ENCODE data around the gene RBFA. TPM values are rescaled to one million over a fixed set of nuclear protein-coding genes. Genes with fewer than 3 reads are reported as not detected.

Gene RBFA
- polyA plus RNA-seq, 3 donors: 4.0 to 14.7 (median 5.7) TPM

- Histone ChIP-seq H2AFZ (ENCODE audit: insufficient read depth, low read depth, low read length, poor library complexity, severe bottlenecking) (no peak overlapping the region), H3K9me3 (replicated peaks in 1 of 2; ENCODE audit: control insufficient read depth in 1 of 2, insufficient read depth in 1 of 2, low read length in 2 of 2) (peaks cover 22 to 29% of the 10 kb centered on the region in 2 donors), H4K20me1 (ENCODE audit: insufficient read depth, low read length) (no peaks in the 10 kb centered on the region), H3K9ac (ENCODE audit: insufficient read depth, low read length, poor library complexity, severe bottlenecking) (no peak overlapping the region), H3K4me2 (replicated peaks; ENCODE audit: extremely low read depth, low read length, poor library complexity, severe bottlenecking) (no peak overlapping the region), H3K4me1 (ENCODE audit: control insufficient read depth in 1 of 2, insufficient read depth in 2 of 2, low read length in 2 of 2) (no peaks in the 10 kb centered on the region), H3K4me3 (replicated peaks in 1 of 3; ENCODE audit: low read depth in 2 of 3, low read length in 3 of 3) (no peak overlapping the region), H3K79me2 (ENCODE audit: insufficient read depth, low read length) (no peaks in the 10 kb centered on the region), H3K36me3 (replicated peaks in 1 of 2; ENCODE audit: control insufficient read depth in 1 of 2, insufficient read depth in 2 of 2, low read length in 2 of 2) (peaks cover 11 to 22% of the 10 kb centered on the region in 2 donors), H3K27ac (ENCODE audit: low read depth in 1 of 2, low read length in 2 of 2) (no peak overlapping the region), H3K27me3 (ENCODE audit: control insufficient read depth in 2 of 2, insufficient read depth in 2 of 2, low read length in 2 of 2) (no peaks in the 10 kb centered on the region)
- H3K9me3 Mint-ChIP-seq: peaks cover 13 to 37% (median 18%) of the 10 kb centered on the region in 7 donors
- DNase-seq: no peak
- 96% methylated on average over 8 of the region's 10 CpGs for WGBS (ENCODE audit: insufficient coverage)
- H3K36me3 Mint-ChIP-seq: peaks cover 23 to 52% of the 10 kb centered on the region in 2 donors
- no peak overlapping the region for H3K4me3 Mint-ChIP-seq
- intact Hi-C loops (cut with micrococcal nuclease): loop anchor here in 1 of 2 donors (5.0 kb wide), 1 partner anchor 40 kb away; no protein-coding TSS in a partner anchor
- TF ChIP-seq, protein P1, sequence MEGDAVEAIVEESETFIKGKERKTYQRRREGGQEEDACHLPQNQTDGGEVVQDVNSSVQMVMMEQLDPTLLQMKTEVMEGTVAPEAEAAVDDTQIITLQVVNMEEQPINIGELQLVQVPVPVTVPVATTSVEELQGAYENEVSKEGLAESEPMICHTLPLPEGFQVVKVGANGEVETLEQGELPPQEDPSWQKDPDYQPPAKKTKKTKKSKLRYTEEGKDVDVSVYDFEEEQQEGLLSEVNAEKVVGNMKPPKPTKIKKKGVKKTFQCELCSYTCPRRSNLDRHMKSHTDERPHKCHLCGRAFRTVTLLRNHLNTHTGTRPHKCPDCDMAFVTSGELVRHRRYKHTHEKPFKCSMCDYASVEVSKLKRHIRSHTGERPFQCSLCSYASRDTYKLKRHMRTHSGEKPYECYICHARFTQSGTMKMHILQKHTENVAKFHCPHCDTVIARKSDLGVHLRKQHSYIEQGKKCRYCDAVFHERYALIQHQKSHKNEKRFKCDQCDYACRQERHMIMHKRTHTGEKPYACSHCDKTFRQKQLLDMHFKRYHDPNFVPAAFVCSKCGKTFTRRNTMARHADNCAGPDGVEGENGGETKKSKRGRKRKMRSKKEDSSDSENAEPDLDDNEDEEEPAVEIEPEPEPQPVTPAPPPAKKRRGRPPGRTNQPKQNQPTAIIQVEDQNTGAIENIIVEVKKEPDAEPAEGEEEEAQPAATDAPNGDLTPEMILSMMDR (IDR thresholded peaks at IDR 0.05): no peak
- H3K27ac Mint-ChIP-seq: peak overlapping the region in 1 of 7 donors; percentile 42
- peaks cover 0 to 2% (median 0%) of the 10 kb centered on the region in 3 donors for H3K27me3 Mint-ChIP-seq (ENCODE audit: low read depth in 3 of 3)
- H3K4me1 Mint-ChIP-seq: no peaks in the 10 kb centered on the region
Measured at GRCh38 chr18:80046961-80047541, 12.8 kb downstream of the RBFA start.

DNA sequence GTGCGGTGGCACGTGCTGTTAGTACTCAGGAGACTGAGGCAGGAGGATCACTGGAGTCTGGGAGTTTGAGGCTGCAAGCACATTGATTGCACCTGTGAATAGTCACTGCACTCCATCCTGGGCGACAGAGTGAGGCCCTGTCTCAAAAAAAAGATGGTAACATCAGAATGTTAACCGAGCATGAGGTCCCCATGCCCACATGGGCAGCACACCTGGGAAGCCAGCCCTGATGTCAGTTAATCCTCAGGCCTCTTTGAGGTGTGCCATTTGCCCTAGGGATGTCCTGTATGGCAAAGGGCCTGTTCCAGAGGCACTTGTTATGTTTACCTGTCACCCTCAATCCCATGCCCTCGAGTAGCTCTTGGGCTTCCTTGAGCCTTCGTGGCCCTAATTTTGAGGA is 16.6 kb downstream of the RBFA start:
- no peak overlapping the region for H3K27ac Mint-ChIP-seq
- Histone ChIP-seq H3K4me1 (ENCODE audit: control insufficient read depth in 1 of 2, insufficient read depth in 2 of 2, low read length in 2 of 2) (no peaks in the 10 kb centered on the region), H3K79me2 (ENCODE audit: insufficient read depth, low read length) (no peaks in the 10 kb centered on the region), H3K4me2 (replicated peaks; ENCODE audit: extremely low read depth, low read length, poor library complexity, severe bottlenecking) (no peak overlapping the region), H3K27ac (ENCODE audit: low read depth in 1 of 2, low read length in 2 of 2) (no peak overlapping the region), H3K9ac (ENCODE audit: insufficient read depth, low read length, poor library complexity, severe bottlenecking) (no peak overlapping the region), H3K9me3 (replicated peaks in 1 of 2; ENCODE audit: control insufficient read depth in 1 of 2, insufficient read depth in 1 of 2, low read length in 2 of 2) (peaks cover 38 to 55% of the 10 kb centered on the region in 2 donors), H4K20me1 (ENCODE audit: insufficient read depth, low read length) (no peaks in the 10 kb centered on the region), H2AFZ (ENCODE audit: insufficient read depth, low read depth, low read length, poor library complexity, severe bottlenecking) (no peak overlapping the region), H3K36me3 (replicated peaks in 1 of 2; ENCODE audit: control insufficient read depth in 1 of 2, insufficient read depth in 2 of 2, low read length in 2 of 2) (peaks cover under 1 to 4% of the 10 kb centered on the region in 2 donors), H3K27me3 (ENCODE audit: control insufficient read depth in 2 of 2, insufficient read depth in 2 of 2, low read length in 2 of 2) (no peaks in the 10 kb centered on the region), H3K4me3 (replicated peaks in 1 of 3; ENCODE audit: low read depth in 2 of 3, low read length in 3 of 3) (no peak overlapping the region)
- H3K36me3 Mint-ChIP-seq: peaks cover 4 to 22% of the 10 kb centered on the region in 2 donors
- peaks cover 30 to 64% (median 52%) of the 10 kb centered on the region in 7 donors for H3K9me3 Mint-ChIP-seq
- TF ChIP-seq, protein P1 (IDR thresholded peaks at IDR 0.05): no peak
- intact Hi-C loops (cut with micrococcal nuclease): no loop called here
- 100% methylated on average over 5 of the region's 6 CpGs for WGBS (ENCODE audit: insufficient coverage)
- H3K27me3 Mint-ChIP-seq (ENCODE audit: low read depth in 3 of 3): peaks cover 1 to 4% (median 2%) of the 10 kb centered on the region in 3 donors
- no peaks in the 10 kb centered on the region for H3K4me1 Mint-ChIP-seq
- no peak for DNase-seq
- no peak overlapping the region for H3K4me3 Mint-ChIP-seq
